ENCODE measurements around the gene IQGAP2.

DNA sequence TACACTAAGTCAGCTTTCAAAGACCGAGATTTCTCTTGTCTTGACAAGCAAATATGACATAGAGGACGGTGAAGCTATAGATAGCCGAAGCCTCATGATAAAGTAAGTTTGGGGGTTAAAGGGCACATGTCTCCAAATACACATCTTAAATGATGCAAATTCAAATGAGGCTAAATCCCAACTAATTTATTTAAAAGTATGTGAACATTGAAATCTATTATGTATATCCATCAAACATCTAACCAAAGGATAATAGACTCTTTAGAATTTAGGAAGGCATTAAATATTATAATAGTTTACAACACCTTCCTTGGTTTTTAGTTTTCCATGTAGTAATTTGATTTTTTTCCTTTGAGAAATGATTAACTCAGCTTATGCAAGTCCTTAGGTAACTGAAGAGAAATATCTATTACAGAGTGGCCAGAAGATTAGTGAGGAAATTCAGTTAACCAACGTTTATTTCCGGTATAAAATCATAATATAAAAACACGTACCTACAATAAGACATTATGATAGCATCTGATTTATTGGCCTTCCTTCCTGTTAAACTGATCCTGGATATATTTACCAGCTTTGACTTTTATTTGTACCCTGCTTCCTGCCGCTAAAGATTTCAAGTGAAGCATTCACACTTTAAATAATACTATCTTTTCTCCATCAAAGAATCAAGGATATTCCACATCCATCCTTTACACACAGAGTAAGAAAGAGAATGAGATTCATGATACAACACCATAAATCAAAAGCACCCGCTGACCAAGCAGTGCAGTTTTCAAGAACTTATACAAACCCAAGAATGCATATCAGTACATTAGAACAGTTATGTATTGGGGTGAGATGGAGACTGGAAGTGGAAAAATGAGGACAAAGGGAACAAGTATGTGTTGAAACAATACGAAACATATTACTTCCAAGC lies 281.0 kb downstream of the IQGAP2 start:
- TF ChIP-seq POLR2A (IDR thresholded peaks at IDR 0.05; ENCODE audit: low read length): no peak
- no peak for TF ChIP-seq GATA1 (IDR thresholded peaks at IDR 0.05; ENCODE audit: low read depth, low read length)

Data from erythroblast (primary cell).